SK-N-SH treated with all-trans-retinoic acid at 6 μM for 48 hours (cell line): ENCODE results near the gene SOHLH1.

Experiments
- ATAC-seq: fragments of 200-7000 bp; cut with Tn5 transposase; 3 replicates; pipeline ENCODE4 v1.9.1; 2020; ENCODE audit warnings: mild to moderate bottlenecking, moderate library complexity
- ARNTL ChIP-seq: fragments of 450-650 bp; formaldehyde crosslinking; IDR thresholded peaks from 2 replicates; pipeline ENCODE4 v1.5.0; 2020; ENCODE audit warnings: low read depth, mild to moderate bottlenecking, moderate library complexity, borderline replicate concordance
- BACH2 ChIP-seq: fragments of 250-450 bp; sonication (Bioruptor Pico); IDR thresholded peaks from 2 replicates; pipeline ENCODE4 v1.9.0; 2021; ENCODE audit warnings: mild to moderate bottlenecking, borderline replicate concordance
- CSDC2 ChIP-seq: fragments of 250-450 bp; sonication (Bioruptor Pico); IDR thresholded peaks from 2 replicates; pipeline ENCODE4 v1.5.0; 2020; ENCODE audit warnings: mild to moderate bottlenecking, moderate library complexity
- GLIS3 ChIP-seq: fragments of 250-450 bp; sonication (Bioruptor Pico); IDR thresholded peaks from 2 replicates; pipeline ENCODE4 v1.5.0; 2020; ENCODE audit warnings: mild to moderate bottlenecking, moderate library complexity
- ISL1 ChIP-seq: fragments of 250-450 bp; sonication (Bioruptor Pico); IDR thresholded peaks from 2 replicates; pipeline ENCODE4 v2.1.2; 2022; ENCODE audit warnings: mild to moderate bottlenecking, moderate library complexity
- OSR1 ChIP-seq: fragments of 250-450 bp; sonication (Bioruptor Pico); IDR thresholded peaks from 2 replicates; pipeline ENCODE4 v1.8.0; 2022; ENCODE audit warnings: moderate library complexity, mild to moderate bottlenecking, inconsistent platforms
- PPARA ChIP-seq: fragments of 250-450 bp; sonication (Bioruptor Pico); IDR thresholded peaks from 2 replicates; pipeline ENCODE4 v1.5.0; 2020; ENCODE audit warnings: mild to moderate bottlenecking, borderline replicate concordance
- RARB ChIP-seq: fragments of 250-450 bp; sonication (Bioruptor Pico); IDR thresholded peaks from 2 replicates; pipeline ENCODE4 v1.8.0; 2021; ENCODE audit warnings: mild to moderate bottlenecking, moderate library complexity
- SNAI2 ChIP-seq: fragments of 250-450 bp; sonication (Bioruptor Pico); IDR thresholded peaks from 2 replicates; pipeline ENCODE4 v1.5.0; 2020; ENCODE audit warnings: mild to moderate bottlenecking, moderate library complexity
- TCF4 ChIP-seq: fragments of 250-450 bp; sonication (Bioruptor Pico); IDR thresholded peaks from 2 replicates; pipeline ENCODE4 v1.8.0; 2021; ENCODE audit warnings: mild to moderate bottlenecking, moderate library complexity, borderline replicate concordance
- TOX ChIP-seq: fragments of 250-450 bp; sonication (Bioruptor Pico); IDR thresholded peaks from 2 replicates; pipeline ENCODE4 v1.8.0; 2021; ENCODE audit warnings: mild to moderate bottlenecking, moderate library complexity, borderline replicate concordance
- ZC3H10 ChIP-seq: fragments of 250-450 bp; sonication (Bioruptor Pico); IDR thresholded peaks from 2 replicates; pipeline ENCODE4 v1.5.1; 2021; ENCODE audit warnings: mild to moderate bottlenecking, moderate library complexity
- ZFP3 ChIP-seq: fragments of 250-450 bp; sonication (Bioruptor Pico); IDR thresholded peaks from 2 replicates; pipeline ENCODE4 v1.5.0; 2020; ENCODE audit warnings: mild to moderate bottlenecking, moderate library complexity
- ZFP30 ChIP-seq: fragments of 450-650 bp; formaldehyde crosslinking; IDR thresholded peaks from 2 replicates; pipeline ENCODE4 v1.5.0; 2022; ENCODE audit warnings: mild to moderate bottlenecking, moderate library complexity
- ZNF565 ChIP-seq: fragments of 450-650 bp; formaldehyde crosslinking; conservative IDR thresholded peaks from 2 replicates; pipeline ENCODE4 v1.5.0; 2020; ENCODE audit warnings: low read depth, mild to moderate bottlenecking, moderate library complexity
- ZNF70 ChIP-seq: fragments of 450-650 bp; formaldehyde crosslinking; IDR thresholded peaks from 2 replicates; pipeline ENCODE4 v1.5.0; 2020; ENCODE audit warnings: mild to moderate bottlenecking, moderate library complexity
- ZNF8 ChIP-seq: fragments of 450-650 bp; formaldehyde crosslinking; IDR thresholded peaks from 2 replicates; pipeline ENCODE4 v1.5.0; 2020; ENCODE audit warnings: mild to moderate bottlenecking, moderate library complexity
- TF ChIP-seq, protein P1 (sequence below): fragments of 250-450 bp; sonication (Bioruptor Pico); IDR thresholded peaks from 2 replicates; pipeline ENCODE4 v1.5.1; 2021; ENCODE audit warnings: mild to moderate bottlenecking, moderate library complexity
- TF ChIP-seq, protein P2 (sequence below): fragments of 250-450 bp; sonication (Bioruptor Pico); IDR thresholded peaks from 2 replicates; pipeline ENCODE4 v1.5.0; 2020; ENCODE audit warnings: mild to moderate bottlenecking, moderate library complexity
- TF ChIP-seq, protein P3 (sequence below): fragments of 250-450 bp; sonication (Bioruptor Pico); IDR thresholded peaks from 2 replicates; pipeline ENCODE4 v1.5.1; 2020; ENCODE audit warnings: low read depth, mild to moderate bottlenecking, moderate library complexity
- TF ChIP-seq, protein P4 (sequence below): fragments of 250-450 bp; sonication (Bioruptor Pico); IDR thresholded peaks from 2 replicates; pipeline ENCODE4 v1.8.0; 2020; ENCODE audit warnings: mild to moderate bottlenecking, moderate library complexity, borderline replicate concordance
- TF ChIP-seq, protein P5 (sequence below): fragments of 250-450 bp; sonication (Bioruptor Pico); IDR thresholded peaks from 2 replicates; pipeline ENCODE4 v1.8.0; 2021; ENCODE audit warnings: low read depth, mild to moderate bottlenecking, moderate library complexity, borderline replicate concordance

The SOHLH1 gene

DNA sequence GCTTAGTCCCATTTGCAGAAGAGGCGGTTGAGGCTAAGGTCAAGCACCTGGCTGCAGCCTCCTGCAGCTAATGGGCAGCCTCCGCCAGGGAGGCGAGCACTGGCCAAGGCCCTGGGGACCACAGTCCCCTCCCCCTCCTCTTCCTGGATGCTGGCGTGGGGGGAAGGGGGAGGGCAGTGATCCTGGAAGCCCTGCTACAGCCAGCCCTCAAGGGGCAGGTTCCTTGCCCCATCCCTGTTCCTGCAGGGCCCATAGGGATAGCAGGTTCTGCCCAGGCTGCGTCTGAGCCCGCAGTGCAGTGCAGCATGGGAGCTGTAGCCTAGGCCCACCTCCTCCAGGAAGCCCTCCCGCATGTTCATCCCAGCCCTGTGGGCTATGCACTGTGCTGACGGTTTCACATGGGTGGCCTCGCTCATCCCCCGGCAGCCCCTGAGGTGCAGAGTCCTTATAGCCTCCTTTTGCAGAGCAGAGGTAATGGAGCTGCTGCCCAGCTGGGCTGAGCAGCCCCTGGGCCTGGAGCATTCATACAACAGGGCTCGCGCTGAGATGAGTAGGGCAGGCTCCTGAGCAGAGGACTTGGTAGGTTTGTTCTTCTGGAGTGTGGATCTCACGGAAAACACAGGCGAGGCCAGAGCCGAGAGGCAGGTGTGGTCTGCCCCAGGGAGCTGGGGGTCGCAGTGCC is 38.7 kb upstream of the SOHLH1 start:
- no peak for ATAC-seq

DNA sequence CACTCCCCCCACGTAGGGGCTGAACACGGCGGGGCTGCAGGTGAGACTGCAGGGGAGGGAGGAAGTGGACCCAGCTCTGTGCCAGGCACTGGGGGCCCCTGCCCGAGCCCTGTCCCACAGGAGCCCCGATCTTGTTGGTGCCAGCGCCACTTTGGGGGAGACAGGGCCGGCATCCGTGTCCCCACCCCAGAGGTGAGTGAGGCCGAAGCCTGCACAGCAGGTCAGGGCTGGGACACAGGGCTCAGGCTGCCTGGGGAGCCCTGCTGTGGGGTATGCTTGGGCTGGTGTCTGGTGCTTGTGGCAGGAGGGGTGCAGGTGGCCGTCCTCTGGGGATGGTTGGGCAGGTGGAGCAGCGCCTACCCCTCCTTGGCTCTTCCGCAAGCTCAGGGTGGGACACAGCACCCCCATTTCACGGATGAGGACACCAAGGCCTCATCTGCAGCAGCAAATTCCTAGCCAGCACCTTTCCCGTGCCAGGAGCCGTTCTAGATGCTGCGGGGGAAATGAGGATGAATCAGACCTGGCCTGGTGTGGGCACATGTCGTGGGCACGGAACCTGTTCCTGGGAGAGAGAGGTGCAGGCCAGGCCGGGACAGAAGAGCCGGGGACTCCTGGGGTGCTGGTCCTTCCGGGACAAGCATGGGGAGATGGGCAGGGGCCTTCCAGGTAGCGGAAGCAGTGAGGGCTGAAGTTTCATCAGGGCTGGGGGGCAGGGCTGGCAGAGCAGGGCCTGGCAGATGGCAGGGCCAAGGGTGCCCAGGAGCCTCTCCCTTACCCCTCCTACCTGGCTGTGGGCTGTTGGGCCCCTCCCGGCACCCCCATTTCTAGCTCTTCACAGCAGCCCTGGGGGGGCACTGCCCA is 37.9 kb upstream of the SOHLH1 start:
- TF ChIP-seq, protein P1, sequence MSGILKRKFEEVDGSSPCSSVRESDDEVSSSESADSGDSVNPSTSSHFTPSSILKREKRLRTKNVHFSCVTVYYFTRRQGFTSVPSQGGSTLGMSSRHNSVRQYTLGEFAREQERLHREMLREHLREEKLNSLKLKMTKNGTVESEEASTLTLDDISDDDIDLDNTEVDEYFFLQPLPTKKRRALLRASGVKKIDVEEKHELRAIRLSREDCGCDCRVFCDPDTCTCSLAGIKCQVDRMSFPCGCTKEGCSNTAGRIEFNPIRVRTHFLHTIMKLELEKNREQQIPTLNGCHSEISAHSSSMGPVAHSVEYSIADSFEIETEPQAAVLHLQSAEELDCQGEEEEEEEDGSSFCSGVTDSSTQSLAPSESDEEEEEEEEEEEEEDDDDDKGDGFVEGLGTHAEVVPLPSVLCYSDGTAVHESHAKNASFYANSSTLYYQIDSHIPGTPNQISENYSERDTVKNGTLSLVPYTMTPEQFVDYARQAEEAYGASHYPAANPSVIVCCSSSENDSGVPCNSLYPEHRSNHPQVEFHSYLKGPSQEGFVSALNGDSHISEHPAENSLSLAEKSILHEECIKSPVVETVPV = no peak
- TF ChIP-seq RARB = no peak
- no peak for TF ChIP-seq ZNF8 (CRISPR knock-in tag)
- TF ChIP-seq SNAI2 (CRISPR knock-in tag) = no peak
- TF ChIP-seq ZNF70 (CRISPR knock-in tag) = no peak
- no peak for TF ChIP-seq TOX (CRISPR knock-in tag)
- TF ChIP-seq ZFP30 (CRISPR knock-in tag) = no peak
- TF ChIP-seq ZC3H10 = no peak
- no peak for TF ChIP-seq ARNTL
- no peak for TF ChIP-seq ZNF565
- TF ChIP-seq, protein P2, sequence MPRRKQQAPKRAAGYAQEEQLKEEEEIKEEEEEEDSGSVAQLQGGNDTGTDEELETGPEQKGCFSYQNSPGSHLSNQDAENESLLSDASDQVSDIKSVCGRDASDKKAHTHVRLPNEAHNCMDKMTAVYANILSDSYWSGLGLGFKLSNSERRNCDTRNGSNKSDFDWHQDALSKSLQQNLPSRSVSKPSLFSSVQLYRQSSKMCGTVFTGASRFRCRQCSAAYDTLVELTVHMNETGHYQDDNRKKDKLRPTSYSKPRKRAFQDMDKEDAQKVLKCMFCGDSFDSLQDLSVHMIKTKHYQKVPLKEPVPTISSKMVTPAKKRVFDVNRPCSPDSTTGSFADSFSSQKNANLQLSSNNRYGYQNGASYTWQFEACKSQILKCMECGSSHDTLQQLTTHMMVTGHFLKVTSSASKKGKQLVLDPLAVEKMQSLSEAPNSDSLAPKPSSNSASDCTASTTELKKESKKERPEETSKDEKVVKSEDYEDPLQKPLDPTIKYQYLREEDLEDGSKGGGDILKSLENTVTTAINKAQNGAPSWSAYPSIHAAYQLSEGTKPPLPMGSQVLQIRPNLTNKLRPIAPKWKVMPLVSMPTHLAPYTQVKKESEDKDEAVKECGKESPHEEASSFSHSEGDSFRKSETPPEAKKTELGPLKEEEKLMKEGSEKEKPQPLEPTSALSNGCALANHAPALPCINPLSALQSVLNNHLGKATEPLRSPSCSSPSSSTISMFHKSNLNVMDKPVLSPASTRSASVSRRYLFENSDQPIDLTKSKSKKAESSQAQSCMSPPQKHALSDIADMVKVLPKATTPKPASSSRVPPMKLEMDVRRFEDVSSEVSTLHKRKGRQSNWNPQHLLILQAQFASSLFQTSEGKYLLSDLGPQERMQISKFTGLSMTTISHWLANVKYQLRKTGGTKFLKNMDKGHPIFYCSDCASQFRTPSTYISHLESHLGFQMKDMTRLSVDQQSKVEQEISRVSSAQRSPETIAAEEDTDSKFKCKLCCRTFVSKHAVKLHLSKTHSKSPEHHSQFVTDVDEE (CRISPR knock-in tag) = no peak
- no peak for TF ChIP-seq TCF4
- TF ChIP-seq GLIS3 (CRISPR knock-in tag) = no peak
- no peak for TF ChIP-seq ISL1 (CRISPR knock-in tag)
- TF ChIP-seq ZFP3 (CRISPR knock-in tag) = no peak
- TF ChIP-seq PPARA = no peak
- TF ChIP-seq, protein P3, sequence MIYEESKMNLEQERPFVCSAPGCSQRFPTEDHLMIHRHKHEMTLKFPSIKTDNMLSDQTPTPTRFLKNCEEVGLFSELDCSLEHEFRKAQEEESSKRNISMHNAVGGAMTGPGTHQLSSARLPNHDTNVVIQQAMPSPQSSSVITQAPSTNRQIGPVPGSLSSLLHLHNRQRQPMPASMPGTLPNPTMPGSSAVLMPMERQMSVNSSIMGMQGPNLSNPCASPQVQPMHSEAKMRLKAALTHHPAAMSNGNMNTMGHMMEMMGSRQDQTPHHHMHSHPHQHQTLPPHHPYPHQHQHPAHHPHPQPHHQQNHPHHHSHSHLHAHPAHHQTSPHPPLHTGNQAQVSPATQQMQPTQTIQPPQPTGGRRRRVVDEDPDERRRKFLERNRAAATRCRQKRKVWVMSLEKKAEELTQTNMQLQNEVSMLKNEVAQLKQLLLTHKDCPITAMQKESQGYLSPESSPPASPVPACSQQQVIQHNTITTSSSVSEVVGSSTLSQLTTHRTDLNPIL (CRISPR knock-in tag) = no peak
- TF ChIP-seq, all 23 proteins: peak for 0
- ATAC-seq = no peak

More for the DNA sequence above, 38.7 kb upstream of the SOHLH1 start:
- TF ChIP-seq, protein P4, sequence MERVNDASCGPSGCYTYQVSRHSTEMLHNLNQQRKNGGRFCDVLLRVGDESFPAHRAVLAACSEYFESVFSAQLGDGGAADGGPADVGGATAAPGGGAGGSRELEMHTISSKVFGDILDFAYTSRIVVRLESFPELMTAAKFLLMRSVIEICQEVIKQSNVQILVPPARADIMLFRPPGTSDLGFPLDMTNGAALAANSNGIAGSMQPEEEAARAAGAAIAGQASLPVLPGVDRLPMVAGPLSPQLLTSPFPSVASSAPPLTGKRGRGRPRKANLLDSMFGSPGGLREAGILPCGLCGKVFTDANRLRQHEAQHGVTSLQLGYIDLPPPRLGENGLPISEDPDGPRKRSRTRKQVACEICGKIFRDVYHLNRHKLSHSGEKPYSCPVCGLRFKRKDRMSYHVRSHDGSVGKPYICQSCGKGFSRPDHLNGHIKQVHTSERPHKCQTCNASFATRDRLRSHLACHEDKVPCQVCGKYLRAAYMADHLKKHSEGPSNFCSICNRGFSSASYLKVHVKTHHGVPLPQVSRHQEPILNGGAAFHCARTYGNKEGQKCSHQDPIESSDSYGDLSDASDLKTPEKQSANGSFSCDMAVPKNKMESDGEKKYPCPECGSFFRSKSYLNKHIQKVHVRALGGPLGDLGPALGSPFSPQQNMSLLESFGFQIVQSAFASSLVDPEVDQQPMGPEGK (CRISPR knock-in tag) = no peak
- no peak for TF ChIP-seq CSDC2
- no peak for TF ChIP-seq PPARA
- no peak for TF ChIP-seq OSR1 (CRISPR knock-in tag)
- TF ChIP-seq RARB = no peak
- TF ChIP-seq ZNF70 (CRISPR knock-in tag) = no peak
- TF ChIP-seq, all 23 proteins: peak for 0

DNA sequence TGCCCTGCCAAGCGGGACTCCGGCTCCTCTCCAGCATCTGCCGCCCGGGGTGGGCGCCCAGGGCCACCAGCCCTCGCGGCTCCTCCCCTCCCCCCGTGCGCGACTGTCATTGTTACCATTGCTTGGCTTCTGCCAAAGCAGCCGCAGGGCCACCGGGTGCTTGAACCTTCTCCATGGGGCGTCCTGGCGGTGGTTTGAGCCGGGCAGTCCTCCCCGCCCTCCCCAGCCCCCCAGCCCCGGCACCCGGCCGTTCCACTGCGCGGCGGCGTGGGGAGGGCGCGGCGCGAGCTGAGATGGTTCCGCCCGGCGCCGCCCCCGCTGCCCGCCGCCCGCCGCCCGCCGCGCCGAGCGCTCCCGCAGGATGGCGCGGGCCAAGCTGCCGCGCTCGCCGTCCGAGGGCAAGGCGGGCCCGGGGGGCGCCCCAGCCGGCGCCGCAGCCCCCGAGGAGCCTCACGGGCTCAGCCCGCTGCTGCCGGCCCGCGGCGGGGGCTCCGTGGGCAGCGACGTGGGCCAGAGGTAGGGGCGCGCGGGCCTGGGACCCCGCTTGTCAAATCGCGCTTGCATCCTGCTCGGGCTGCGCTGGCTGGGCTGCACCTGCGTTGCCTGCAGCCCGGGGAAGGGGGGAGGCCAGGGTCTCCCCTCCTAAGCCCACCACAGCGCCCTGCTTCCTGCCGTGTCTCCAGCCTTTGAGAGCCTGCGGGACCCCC is 37.1 kb upstream of the SOHLH1 start:
- no peak for ATAC-seq
- TF ChIP-seq ZNF8 (CRISPR knock-in tag) (no peak), TCF4 (no peak), CSDC2 (no peak), GLIS3 (CRISPR knock-in tag) (no peak), ARNTL (no peak), ISL1 (CRISPR knock-in tag) (no peak), ZFP3 (CRISPR knock-in tag) (no peak), TOX (CRISPR knock-in tag) (no peak), ZC3H10 (no peak), BACH2 (CRISPR knock-in tag) (no peak)
- TF ChIP-seq, protein P5, sequence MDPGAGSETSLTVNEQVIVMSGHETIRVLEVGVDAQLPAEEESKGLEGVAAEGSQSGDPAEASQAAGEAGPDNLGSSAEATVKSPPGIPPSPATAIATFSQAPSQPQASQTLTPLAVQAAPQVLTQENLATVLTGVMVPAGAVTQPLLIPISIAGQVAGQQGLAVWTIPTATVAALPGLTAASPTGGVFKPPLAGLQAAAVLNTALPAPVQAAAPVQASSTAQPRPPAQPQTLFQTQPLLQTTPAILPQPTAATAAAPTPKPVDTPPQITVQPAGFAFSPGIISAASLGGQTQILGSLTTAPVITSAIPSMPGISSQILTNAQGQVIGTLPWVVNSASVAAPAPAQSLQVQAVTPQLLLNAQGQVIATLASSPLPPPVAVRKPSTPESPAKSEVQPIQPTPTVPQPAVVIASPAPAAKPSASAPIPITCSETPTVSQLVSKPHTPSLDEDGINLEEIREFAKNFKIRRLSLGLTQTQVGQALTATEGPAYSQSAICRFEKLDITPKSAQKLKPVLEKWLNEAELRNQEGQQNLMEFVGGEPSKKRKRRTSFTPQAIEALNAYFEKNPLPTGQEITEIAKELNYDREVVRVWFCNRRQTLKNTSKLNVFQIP (CRISPR knock-in tag) = no peak
- TF ChIP-seq, protein P4 (CRISPR knock-in tag) = no peak
- TF ChIP-seq, protein P3 (CRISPR knock-in tag) = no peak
